SK-MEL-5 (cell line): ENCODE data around the gene CDRT4. TPM values are rescaled to one million over a fixed set of nuclear protein-coding genes. Genes with fewer than 3 reads are reported as not detected.

Experiments used
- DNase-seq: peaks from one replicate; pipeline ENCODE4 v3.0.0-alpha.2; 2016; ENCODE audit warnings: low read depth, low spot score
- in situ Hi-C: cut with HindIII; loops from 2 replicates; pipeline ENCODE4 v1.10.0; 2016; ENCODE audit warnings: low sequenced_read_pairs, high pct_unique_total_duplicates, low pct_unique_long_range_greater_than_20kb
- total RNA-seq: library from RNA; depleted of rRNA; stranded (reverse); fragments of >200 nt; shearing (Covaris generic); gene quantifications from 2 replicates; pipeline ENCODE4 v1.2.3, GENCODE V29; 2014

Gene CDRT4
- total RNA-seq, 1 experiment from 2014 or later: 0.77 TPM

GRCh38 chr17:15470536-15470935 is 3.1 kb upstream of the CDRT4 start:
- in situ Hi-C loops: no loop called here
- no peak for DNase-seq

DNA sequence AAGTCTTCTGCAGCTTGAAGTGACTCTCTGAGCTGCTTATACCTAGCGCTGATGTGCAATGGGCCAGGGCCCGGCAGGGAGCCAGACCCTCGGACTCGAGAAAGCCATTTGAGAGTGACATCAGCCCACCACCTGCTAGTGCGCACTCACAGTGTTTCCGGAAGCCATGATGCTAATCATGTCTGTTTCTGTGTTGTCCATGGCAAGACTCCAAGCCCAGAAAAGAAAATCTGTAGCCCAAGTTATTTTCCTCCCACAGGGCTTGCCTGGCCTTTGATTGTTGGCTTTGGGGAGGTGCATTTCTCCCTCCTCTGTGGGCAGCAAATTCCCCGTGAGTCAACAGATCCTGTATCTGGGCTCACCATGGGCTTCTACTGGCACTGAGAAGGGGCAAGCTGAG is 1.8 kb upstream of the CDRT4 start:
- in situ Hi-C loops: no loop called here
- no peak for DNase-seq

DNA sequence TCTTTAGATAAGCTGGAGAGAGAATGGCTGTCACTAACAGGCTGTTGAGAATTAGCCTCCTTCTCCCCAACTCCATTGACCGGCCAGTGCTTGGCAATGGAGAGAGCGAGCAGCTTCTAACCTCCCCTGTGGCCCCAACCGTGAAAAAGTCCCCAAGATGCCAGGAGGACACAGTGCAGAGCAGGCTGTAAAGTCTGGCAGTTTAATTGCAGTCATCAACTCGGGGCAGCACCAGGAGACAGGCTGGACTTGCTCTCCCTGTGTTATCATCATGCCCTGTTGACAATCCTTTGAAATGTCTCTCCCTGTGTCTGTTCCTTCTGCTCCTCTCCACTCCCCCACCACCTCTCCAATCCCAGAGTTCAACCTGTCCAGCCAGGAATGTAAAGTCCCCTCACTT is 705 bp upstream of the CDRT4 start:
- no peak for DNase-seq
- in situ Hi-C loops: no loop called here

DNA sequence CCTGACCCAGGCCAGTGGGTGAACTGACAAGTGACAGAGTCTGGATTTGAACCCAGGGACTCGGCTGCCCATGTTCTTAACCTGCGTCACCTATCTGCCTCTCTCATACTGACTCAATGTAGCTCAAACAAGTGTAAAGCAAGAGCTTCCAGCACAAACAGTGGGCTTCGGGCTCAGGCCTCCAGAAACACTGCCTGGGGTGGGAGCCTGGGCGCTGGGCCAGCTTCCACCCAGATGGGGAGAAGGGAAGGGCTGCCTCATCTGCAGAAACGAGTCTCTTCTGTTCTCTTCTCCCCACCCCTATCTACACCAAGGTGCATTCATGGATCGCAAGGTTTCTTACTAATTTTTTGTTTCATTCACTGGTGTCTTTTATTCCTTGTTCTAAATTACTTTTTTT is 1.3 kb downstream of the CDRT4 start:
- DNase-seq: no peak
- in situ Hi-C loops: no loop called here

- DNase-seq: no peak
- in situ Hi-C loops: no loop called here
Observed at GRCh38 chr17:15465045-15465701, 2.2 kb downstream of the CDRT4 start.

- no peak for DNase-seq
- in situ Hi-C loops: no loop called here
Observed at GRCh38 chr17:15464231-15464985, 3.0 kb downstream of the CDRT4 start.

GRCh38 chr17:15462976-15463772 is 4.2 kb downstream of the CDRT4 start:
- in situ Hi-C loops: no loop called here
- DNase-seq: no peak

DNA sequence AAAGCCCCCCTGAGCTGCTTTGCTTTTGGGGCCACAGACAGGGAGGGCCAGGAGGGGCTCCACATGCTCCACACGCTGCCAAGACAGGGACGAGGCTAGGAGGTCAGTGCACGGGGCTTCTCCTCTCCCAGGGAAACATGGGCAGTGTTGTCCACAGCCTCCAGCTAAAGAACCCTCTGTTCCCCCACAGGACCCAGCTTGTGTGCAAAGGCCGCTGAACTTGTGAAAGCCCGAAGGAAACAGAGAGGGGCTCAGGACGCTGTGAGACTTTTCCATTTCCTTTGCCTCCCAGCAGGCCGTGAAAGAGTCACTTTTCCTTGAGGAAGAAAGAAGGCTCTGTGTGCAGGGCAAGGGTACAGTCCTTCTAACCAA is 9.7 kb downstream of the CDRT4 start:
- DNase-seq: peak; percentile 60
- in situ Hi-C loops: no loop called here

GRCh38 chr17:15456972-15457722 is 10.3 kb downstream of the CDRT4 start:
- in situ Hi-C loops: no loop called here
- peak; percentile 74 for DNase-seq

DNA sequence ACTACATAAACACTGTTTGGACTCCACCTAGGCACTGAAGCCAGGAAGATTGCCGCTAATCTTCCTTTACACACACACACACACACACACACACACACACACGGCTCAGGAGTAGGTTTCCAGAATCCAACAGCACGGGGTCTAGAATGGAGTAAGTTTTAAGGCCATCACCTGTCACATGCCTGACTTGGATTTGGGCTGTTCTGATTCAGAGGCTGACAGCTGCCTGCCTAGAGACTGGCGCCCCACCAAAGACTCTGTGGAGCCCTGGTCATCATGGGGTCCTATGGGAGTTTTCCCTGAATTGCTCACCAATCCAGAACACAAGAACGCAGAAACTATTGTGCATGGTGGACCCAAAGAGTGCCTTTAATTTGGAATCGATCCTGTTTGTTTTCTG is 10.9 kb downstream of the CDRT4 start:
- DNase-seq: no peak
- in situ Hi-C loops: no loop called here

- in situ Hi-C loops: no loop called here
Observed at GRCh38 chr17:15454346-15454745, 13.1 kb downstream of the CDRT4 start.

GRCh38 chr17:15453782-15454181 is 13.6 kb downstream of the CDRT4 start:
- in situ Hi-C loops: no loop called here
- DNase-seq: no peak

More at GRCh38 chr17:15454346-15454745, 13.1 kb downstream of the CDRT4 start:
- no peak for DNase-seq

DNA sequence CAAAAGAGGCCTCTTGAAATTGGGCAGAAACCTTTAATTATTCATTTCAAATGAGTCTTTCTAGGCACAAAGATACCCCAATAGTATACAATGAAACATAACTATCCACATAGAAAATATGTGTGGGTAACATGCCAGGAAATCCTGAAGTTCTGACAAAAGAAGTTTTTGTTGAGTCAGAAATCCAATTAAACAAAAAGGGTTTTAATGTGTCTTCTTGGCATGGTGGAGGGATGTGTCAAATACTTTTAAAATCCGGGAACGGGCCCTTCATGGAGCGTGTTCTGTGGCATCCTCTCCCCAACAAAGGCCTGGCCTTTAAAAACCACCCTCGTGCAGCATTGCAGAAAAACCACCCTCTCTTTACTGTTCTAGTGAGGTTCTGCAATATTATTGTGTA is 14.2 kb downstream of the CDRT4 start:
- in situ Hi-C loops: no loop called here
- peak; percentile 54 for DNase-seq

DNA sequence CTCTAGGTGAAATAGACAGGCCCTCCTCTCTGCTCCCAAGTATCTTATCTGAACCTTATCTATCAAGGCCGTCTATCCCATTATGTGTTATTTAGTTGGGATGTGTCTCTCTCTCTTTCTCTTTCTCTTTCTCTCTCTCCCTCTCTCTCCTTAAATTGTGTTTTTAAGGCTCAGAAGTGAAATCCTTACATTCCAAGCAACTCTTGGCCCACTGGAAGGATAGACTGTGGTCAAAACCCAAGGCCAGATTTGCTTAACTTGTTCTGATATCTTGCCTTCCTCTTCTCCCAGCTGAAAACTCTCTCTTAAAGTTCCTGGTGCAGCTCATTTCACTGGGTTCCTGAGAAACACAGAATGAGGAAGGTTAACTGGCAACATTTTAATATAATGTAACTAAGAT is 14.7 kb downstream of the CDRT4 start:
- in situ Hi-C loops: no loop called here
- DNase-seq: no peak

- in situ Hi-C loops: no loop called here
- peak; percentile 34 for DNase-seq
Observed at GRCh38 chr17:15451680-15452079, 15.7 kb downstream of the CDRT4 start.

DNA sequence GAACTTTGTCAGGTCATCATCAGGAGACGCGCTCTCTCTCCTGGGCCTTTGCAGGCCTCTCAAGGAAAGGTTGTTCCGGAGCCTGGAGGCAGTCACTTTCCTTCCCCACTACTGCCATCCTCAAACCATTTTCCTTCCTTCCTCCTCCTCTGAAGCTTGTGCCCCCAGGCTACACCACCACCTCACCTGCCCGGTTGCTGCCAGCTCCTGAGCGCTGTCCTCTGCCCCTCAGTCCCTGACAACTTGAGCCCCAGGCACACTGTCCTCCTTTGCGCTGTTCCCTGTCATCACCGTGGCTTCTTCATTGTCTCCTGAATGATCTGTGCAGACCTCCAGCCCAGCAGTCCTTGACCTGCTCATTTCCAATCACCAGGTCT is 18.9 kb downstream of the CDRT4 start:
- in situ Hi-C loops: no loop called here
- no peak for DNase-seq

- in situ Hi-C loops: no loop called here
Observed at GRCh38 chr17:15447928-15448579, 19.4 kb downstream of the CDRT4 start.

More at GRCh38 chr17:15447928-15448579, 19.4 kb downstream of the CDRT4 start:
- peak; percentile 37 for DNase-seq
